SK-N-SH (cell line): Measurements from ENCODE around the gene ACACB. TPM values are rescaled to one million over a fixed set of nuclear protein-coding genes. Genes with fewer than 3 reads are reported as not detected.

Experiments
- CTCF ChIA-PET: fragments of 300-600, 350-600 bp; formaldehyde crosslinking; extraction: SDS; loops from one replicate; lab custom pipeline; 2021; lab: Yijun Ruan, JAX
- POLR2A ChIA-PET: fragments of 350-600 bp; sonication (Branson Sonifier 250); formaldehyde crosslinking; extraction: SDS; loops from one replicate; lab custom pipeline; 2020; ENCODE audit warnings: antibody characterized with exemption, inconsistent platforms; lab: Yijun Ruan, JAX
- DNase-seq: peaks from one replicate; pipeline ENCODE4 v3.0.0; 2012
- H2AFZ ChIP-seq: fragments of 200-600 bp; sonication (generic); 2 replicates; pipeline ENCODE4 v1.8.1; 2016; ENCODE audit warnings: antibody characterized with exemption, mild to moderate bottlenecking, low read depth
- H3F3A ChIP-seq: fragments of 200-600 bp; sonication (generic); replicated peaks from 2 replicates; pipeline ENCODE3; 2016; ENCODE audit warnings: antibody characterized with exemption, mild to moderate bottlenecking; ENCODE audit not compliant: insufficient read depth
- H3K27ac ChIP-seq, 2 experiments: fragments of 200-500 bp in 1 of 2; fragments of 200-600 bp in 1 of 2; sonication (Bioruptor generic) in 1 of 2; sonication (generic), shearing (Covaris generic) in 1 of 2; 2 replicates each; pipeline versions ENCODE4 v1.5.1 to v1.6.1; 2014 to 2016; ENCODE audit warnings: low read depth in 2 of 2, inconsistent platforms in 1 of 2, low read length in 1 of 2, mild to moderate bottlenecking in 1 of 2, mixed read lengths in 1 of 2
- H3K27me3 ChIP-seq: fragments of 200-600 bp; sonication (generic), shearing (Covaris generic); 2 replicates; pipeline ENCODE4 v1.6.1; 2016; ENCODE audit warnings: mixed run types; ENCODE audit not compliant: insufficient read depth
- H3K36me3 ChIP-seq, 2 experiments: fragments of 200-500 bp in 1 of 2; fragments of 200-600 bp in 1 of 2; sonication (Bioruptor generic) in 1 of 2; sonication (generic) in 1 of 2; replicated peaks in 1 of 2; 2 replicates each; pipeline versions ENCODE3 to v1.5.1; 2014 to 2016; ENCODE audit warnings: low read length in 1 of 2, mild to moderate bottlenecking in 1 of 2; ENCODE audit not compliant: insufficient read depth in 2 of 2, control insufficient read depth in 1 of 2
- H3K4me1 ChIP-seq, 2 experiments: fragments of 200-500 bp in 1 of 2; fragments of 200-600 bp in 1 of 2; sonication (Bioruptor generic) in 1 of 2; sonication (generic), shearing (Covaris generic) in 1 of 2; 2 replicates each; pipeline versions ENCODE4 v1.5.1 to v1.6.1; 2014 to 2016; ENCODE audit warnings: low read depth in 1 of 2, low read length in 1 of 2, mixed run types in 1 of 2; ENCODE audit not compliant: insufficient read depth in 2 of 2, control insufficient read depth in 1 of 2
- H3K4me2 ChIP-seq: fragments of 200-600 bp; sonication (generic), shearing (Covaris generic); 2 replicates; pipeline ENCODE4 v1.6.1; 2017; ENCODE audit warnings: mixed run types
- H3K4me3 ChIP-seq, 2 experiments: fragments of 200-500 bp in 1 of 2; fragments of 200-600 bp in 1 of 2; sonication (Bioruptor generic) in 1 of 2; sonication (generic), shearing (Covaris generic) in 1 of 2; 2 replicates each; pipeline versions ENCODE4 v1.5.1 to v1.8.1; 2014 to 2016; ENCODE audit warnings: low read depth in 2 of 2, inconsistent platforms in 1 of 2, low read length in 1 of 2, mild to moderate bottlenecking in 1 of 2, mixed read lengths in 1 of 2, moderate library complexity in 1 of 2
- H3K79me2 ChIP-seq: fragments of 200-600 bp; sonication (generic); 2 replicates; pipeline ENCODE4 v1.8.1; 2017; ENCODE audit warnings: mild to moderate bottlenecking; ENCODE audit not compliant: insufficient read depth
- H3K9ac ChIP-seq: fragments of 200-600 bp; sonication (generic); 2 replicates; pipeline ENCODE4 v1.6.1; 2017; ENCODE audit warnings: mixed run types
- H3K9me2 ChIP-seq: fragments of 200-600 bp; sonication (generic); 2 replicates; pipeline ENCODE4 v1.6.1; 2017; ENCODE audit warnings: mixed run types
- H3K9me3 ChIP-seq: fragments of 200-600 bp; sonication (generic); 2 replicates; pipeline ENCODE4 v1.6.1; 2017; ENCODE audit warnings: mixed run types, mild to moderate bottlenecking, moderate library complexity
- H4K20me1 ChIP-seq: fragments of 200-600 bp; sonication (generic); 2 replicates; pipeline ENCODE4 v1.6.1; 2017; ENCODE audit warnings: mild to moderate bottlenecking, mixed run types; ENCODE audit not compliant: insufficient read depth
- CHD2 ChIP-seq: fragments of 150-350 bp; IDR thresholded peaks from 2 replicates; pipeline ENCODE4 v1.6.1; 2018; ENCODE audit warnings: low read length; ENCODE audit not compliant: partially characterized antibody
- CTCF ChIP-seq: fragments of 200-600 bp; sonication (generic); IDR thresholded peaks from 2 replicates; pipeline ENCODE4 v1.6.1; 2017; ENCODE audit warnings: antibody characterized with exemption, mild to moderate bottlenecking, moderate library complexity
- ELF1 ChIP-seq: IDR thresholded peaks from 2 replicates; pipeline ENCODE4 v1.4.0; 2012
- EP300 ChIP-seq, 2 experiments: IDR thresholded peaks; 2 replicates each; pipeline versions ENCODE4 v1.4.0 to v1.6.1; 2012; ENCODE audit warnings: borderline replicate concordance in 1 of 2, low read depth in 1 of 2, low read length in 1 of 2
- FOSL2 ChIP-seq: IDR thresholded peaks from 2 replicates; pipeline ENCODE4 v1.4.0; 2012; ENCODE audit warnings: low read depth, mild to moderate bottlenecking, moderate library complexity, borderline replicate concordance
- FOXJ3 ChIP-seq: sonication (generic); formaldehyde crosslinking; IDR thresholded peaks from 2 replicates; pipeline ENCODE4 v1.5.1; 2020; ENCODE audit warnings: mild to moderate bottlenecking, missing genetic modification reagents
- IRF3 ChIP-seq: fragments of 150-350 bp; IDR thresholded peaks from 2 replicates; pipeline ENCODE4 v1.6.1; 2016; ENCODE audit warnings: mild to moderate bottlenecking, low read depth, low read length
- MEF2A ChIP-seq: IDR thresholded peaks from 2 replicates; pipeline ENCODE4 v1.4.0; 2012; ENCODE audit warnings: low read depth, borderline replicate concordance
- MXI1 ChIP-seq: IDR thresholded peaks from 2 replicates; pipeline ENCODE4 v1.6.1; 2012; ENCODE audit warnings: mild to moderate bottlenecking, low read depth, low read length, improper control_type of control experiment
- NFIC ChIP-seq: IDR thresholded peaks from 2 replicates; pipeline ENCODE4 v1.4.0; 2012; ENCODE audit warnings: borderline replicate concordance
- PBX3 ChIP-seq: IDR thresholded peaks from 2 replicates; pipeline ENCODE4; 2012
- POLR2AphosphoS5 ChIP-seq: IDR thresholded peaks from 2 replicates; pipeline ENCODE4 v1.6.1; 2012; ENCODE audit warnings: low read depth, low read length
- REST ChIP-seq: IDR thresholded peaks from 2 replicates; pipeline ENCODE4 v1.6.1; 2012; ENCODE audit warnings: mild to moderate bottlenecking, low read depth, low read length, moderate library complexity
- RXRA ChIP-seq: IDR thresholded peaks from 2 replicates; pipeline ENCODE4 v1.4.0; 2012; ENCODE audit warnings: low read depth, mild to moderate bottlenecking, borderline replicate concordance
- SIN3A ChIP-seq: IDR thresholded peaks from 2 replicates; pipeline ENCODE4 v1.6.1; 2012; ENCODE audit warnings: low read depth, mild to moderate bottlenecking, low read length, moderate library complexity, borderline replicate concordance
- SMC3 ChIP-seq: IDR thresholded peaks from 2 replicates; pipeline ENCODE4 v1.6.1; 2012; ENCODE audit warnings: low read depth, low read length, improper control_type of control experiment
- TEAD4 ChIP-seq: IDR thresholded peaks from 2 replicates; pipeline ENCODE4 v1.4.0; 2012; ENCODE audit warnings: mild to moderate bottlenecking, borderline replicate concordance; ENCODE audit not compliant: insufficient read depth
- USF2 ChIP-seq: fragments of 150-350 bp; IDR thresholded peaks from 2 replicates; pipeline ENCODE4 v1.6.1; 2017; ENCODE audit warnings: antibody characterized with exemption, low read length, low read depth, borderline replicate concordance
- WGBS: methylation state at CpG from one replicate; pipeline ENCODE4 v1.1.6; 2017; ENCODE audit warnings: low lambda C conversion rate; 5-methylcytosine and 5-hydroxymethylcytosine counted together
- polyA plus RNA-seq, 3 experiments: library from polyadenylated mRNA; depleted of rRNA; stranded (reverse); fragments of >200 nt; gene quantifications; 2 replicates each; pipeline ENCODE4 v1.2.3, GENCODE V29; 2012

Gene ACACB
- polyA plus RNA-seq, 1 of the 3 experiments (the other 2 are of a cell fraction), result 6.1 TPM

GRCh38 chr12:109203480-109203879 is 87.1 kb downstream of the ACACB start (continued):
- no peak for TF ChIP-seq IRF3
- TF ChIP-seq SMC3, result no peak

GRCh38 chr12:109209082-109209481 is 92.7 kb downstream of the ACACB start:
- CTCF ChIA-PET, result interaction anchor here (1.1 to 1.3 kb wide), 2 partner anchors 28 to 97 kb away, joined by 3 read pairs; no protein-coding TSS in a partner anchor

GRCh38 chr12:109212460-109213115 is 96.2 kb downstream of the ACACB start:
- 97% methylated on average over 13 of the region's 16 CpGs for WGBS

More at GRCh38 chr12:109209082-109209481, 92.7 kb downstream of the ACACB start:
- Histone ChIP-seq H3K79me2 (no peaks in the 10 kb centered on the region), H3K9me2 (no peaks in the 10 kb centered on the region), H3K4me3 (no peak overlapping the region), H3K27me3 (no peaks in the 10 kb centered on the region), H3K4me2 (no peak overlapping the region), H3K9me3 (no peaks in the 10 kb centered on the region), H3F3A (peaks cover 3% of the 10 kb centered on the region), H4K20me1 (no peaks in the 10 kb centered on the region), H2AFZ (no peak overlapping the region), H3K27ac (no peak overlapping the region), H3K9ac (no peak overlapping the region), H3K4me1 (no peaks in the 10 kb centered on the region), H3K36me3 (no peaks in the 10 kb centered on the region)
- DNase-seq, result no peak
- POLR2A ChIA-PET, result no interaction called here
- WGBS, result 97% methylated on average over 5 of the region's 14 CpGs
- no peak for TF ChIP-seq USF2
- no peak for TF ChIP-seq RXRA
- no peak for TF ChIP-seq EP300 (IDR thresholded peaks at IDR 0.05; ENCODE audit: borderline replicate concordance in 1 of 2, low read depth in 1 of 2, low read length in 1 of 2)
- no peak for TF ChIP-seq ELF1
- TF ChIP-seq TEAD4, result no peak
- no peak for TF ChIP-seq SIN3A
- no peak for TF ChIP-seq FOSL2
- no peak for TF ChIP-seq MXI1
- no peak for TF ChIP-seq NFIC
- TF ChIP-seq CHD2, result no peak
- no peak for TF ChIP-seq POLR2AphosphoS5
- no peak for TF ChIP-seq MEF2A

More at GRCh38 chr12:109212460-109213115, 96.2 kb downstream of the ACACB start:
- DNase-seq, result no peak
- Histone ChIP-seq H3K4me2 (no peak overlapping the region), H3K79me2 (no peaks in the 10 kb centered on the region), H3K9me2 (no peaks in the 10 kb centered on the region), H2AFZ (no peak overlapping the region), H3K4me3 (no peak overlapping the region), H3K27ac (no peak overlapping the region), H3K4me1 (no peaks in the 10 kb centered on the region), H3K27me3 (no peaks in the 10 kb centered on the region), H4K20me1 (no peaks in the 10 kb centered on the region), H3K36me3 (no peaks in the 10 kb centered on the region), H3F3A (peaks cover 3% of the 10 kb centered on the region), H3K9ac (no peak overlapping the region), H3K9me3 (no peaks in the 10 kb centered on the region)
- POLR2A ChIA-PET, result no interaction called here
- CTCF ChIA-PET, result interaction anchor here (1.4 to 1.5 kb wide), 2 partner anchors 11 to 181 kb away, joined by 4 to 5 read pairs; no protein-coding TSS in a partner anchor
- TF ChIP-seq TEAD4 (no peak), PBX3 (no peak), REST (no peak), FOXJ3 (no peak), CTCF (no peak)
- TF ChIP-seq, all 33 proteins: peak for 0
